Esophagus muscularis mucosa (tissue), 3 donors: Measurements from ENCODE around the gene SAMD4A.
"Not testable (repeated sequence)": the region's sequence is repeated elsewhere in the genome, so short reads cannot be mapped to it uniquely, and the experiment has no call there.

Experiments
- CTCF ChIP-seq, 3 experiments: fragments of 200-600 bp in 2 of 3; fragments of 450-650 bp in 1 of 3; sonication (generic) in 2 of 3; IDR thresholded peaks; one replicate each; pipeline ENCODE4 v1.5.1; 2017 to 2019; ENCODE audit warnings: antibody characterized with exemption in 3 of 3, mild to moderate bottlenecking in 2 of 3, moderate library complexity in 1 of 3
- POLR2A ChIP-seq: fragments of 450-650 bp; IDR thresholded peaks from one replicate; pipeline ENCODE4 v1.6.1; 2017; ENCODE audit warnings: antibody characterized with exemption, moderate library complexity, mild to moderate bottlenecking, low read depth

GRCh38 chr14:54801482-54801881, 234.6 kb downstream of the SAMD4A start:
- TF ChIP-seq CTCF (IDR thresholded peaks at IDR 0.05); POLR2A: not testable (repeated sequence)
